ENCODE results near the gene LDB1.

- TF ChIP-seq CTCF (IDR thresholded peaks at IDR 0.05) (no peak), POLR2A (IDR thresholded peaks at IDR 0.05) (no peak)
Observed at GRCh38 chr10:102150970-102151773, 31.0 kb upstream of the LDB1 start.
